Measurements from ENCODE around the gene MALL. TPM values are rescaled to one million over a fixed set of nuclear protein-coding genes. Genes with fewer than 3 reads are reported as not detected.

MALL gene
- total and polyA plus RNA-seq, 2 of the 8 experiments (the other 6 are each of a cell fraction or from before 2014, with no cell fraction given), result 3.9 to 8.0 TPM

GRCh38 chr2:110097506-110098220, 18.0 kb downstream of the MALL start (continued):
- no peak for TF ChIP-seq CTCF (IDR thresholded peaks at IDR 0.05; ENCODE audit: control extremely low read depth in 1 of 3, insufficient read depth in 1 of 3, low read depth in 1 of 3, low read length in 3 of 3)
